Fibroblast of lung (primary cell): ENCODE measurements around the gene LBH. TPM values are rescaled to one million over a fixed set of nuclear protein-coding genes. Genes with fewer than 3 reads are reported as not detected.

Experiments
- DNase-seq, 2 donors: peaks; one replicate each; pipeline versions ENCODE4 v3.0.0 to v3.0.0-alpha.2; 2010; ENCODE audit warnings: low read depth in 2 of 2
- H2AFZ ChIP-seq: 2 replicates; pipeline ENCODE4 v1.5.1; 2012; ENCODE audit warnings: low read length, control low read depth, inconsistent platforms
- H3K27ac ChIP-seq: 2 replicates; pipeline ENCODE4 v1.5.1; 2011; ENCODE audit warnings: low read length, control low read depth; ENCODE audit not compliant: insufficient read depth
- H3K27me3 ChIP-seq: 2 replicates; pipeline ENCODE4 v1.5.1; 2011; ENCODE audit warnings: mild to moderate bottlenecking, low read length; ENCODE audit not compliant: control insufficient read depth, insufficient read depth
- H3K36me3 ChIP-seq: 2 replicates; pipeline ENCODE4 v1.5.1; 2011; ENCODE audit warnings: low read length; ENCODE audit not compliant: control insufficient read depth, insufficient read depth
- H3K4me1 ChIP-seq: 2 replicates; pipeline ENCODE4 v1.5.1; 2011; ENCODE audit warnings: low read length; ENCODE audit not compliant: control insufficient read depth, insufficient read depth; ENCODE audit errors: extremely low read depth
- H3K4me2 ChIP-seq: 2 replicates; pipeline ENCODE4 v1.5.1; 2011; ENCODE audit warnings: low read length, control low read depth; ENCODE audit not compliant: insufficient read depth; ENCODE audit errors: extremely low read depth
- H3K4me3 ChIP-seq, 4 experiments: fragments of 200-600 bp in 1 of 4; sonication (generic) in 1 of 4; replicated peaks in 1 of 4; 2 replicates each; pipeline ENCODE4 v1.5.1; 2011 to 2016; ENCODE audit warnings: low read length in 4 of 4, low read depth in 3 of 4, mild to moderate bottlenecking in 3 of 4, control low read depth in 2 of 4, inconsistent platforms in 1 of 4, mixed read lengths in 1 of 4; ENCODE audit not compliant: insufficient read depth in 1 of 4; ENCODE audit errors: control extremely low read depth in 1 of 4
- H3K79me2 ChIP-seq: 2 replicates; pipeline ENCODE4 v1.5.1; 2012; ENCODE audit warnings: mild to moderate bottlenecking, low read length, inconsistent platforms; ENCODE audit not compliant: control insufficient read depth, insufficient read depth
- H3K9ac ChIP-seq: 2 replicates; pipeline ENCODE4 v1.5.1; 2011; ENCODE audit warnings: mild to moderate bottlenecking, low read length, control low read depth; ENCODE audit not compliant: insufficient read depth
- H3K9me3 ChIP-seq: 2 replicates; pipeline ENCODE4 v1.5.1; 2012; ENCODE audit warnings: low read depth, low read length; ENCODE audit not compliant: control insufficient read depth, insufficient read depth
- H4K20me1 ChIP-seq: 2 replicates; pipeline ENCODE4 v1.5.1; 2011; ENCODE audit warnings: low read length; ENCODE audit not compliant: control insufficient read depth, insufficient read depth; ENCODE audit errors: extremely low read depth
- CTCF ChIP-seq, 2 donors: IDR thresholded peaks in 1 of 2; conservative IDR thresholded peaks in 1 of 2; 1 replicate in 1 of 2; 2 replicates in 1 of 2; pipeline ENCODE4 v1.5.1; 2011 to 2012; ENCODE audit warnings: low read length in 2 of 2, control low read depth in 1 of 2, inconsistent platforms in 1 of 2, low read depth in 1 of 2, mild to moderate bottlenecking in 1 of 2
- EZH2 ChIP-seq: IDR thresholded peaks from 2 replicates; pipeline ENCODE4 v1.5.1; 2012; ENCODE audit warnings: low read length, control low read depth, mild to moderate bottlenecking; ENCODE audit errors: missing control alignments
- polyA plus RNA-seq, 2 donors: library from polyadenylated mRNA; depleted of rRNA in 1 of 2; stranded (reverse) in 1 of 2; unstranded in 1 of 2; fragments of >200 nt; gene quantifications; 2 replicates each; pipeline ENCODE4 v1.2.1, GENCODE V29; 2011 to 2012; ENCODE audit warnings: missing spikeins in 1 of 2
- total RNA-seq: library from RNA; depleted of rRNA; stranded (reverse); fragments of >200 nt; gene quantifications from 2 replicates; pipeline ENCODE4 v1.2.1, GENCODE V29; 2014

Gene LBH
- total and polyA plus RNA-seq, 2 donors (not counting 1 experiment from before 2014, with no cell fraction given) = 604 to 926 TPM

DNA sequence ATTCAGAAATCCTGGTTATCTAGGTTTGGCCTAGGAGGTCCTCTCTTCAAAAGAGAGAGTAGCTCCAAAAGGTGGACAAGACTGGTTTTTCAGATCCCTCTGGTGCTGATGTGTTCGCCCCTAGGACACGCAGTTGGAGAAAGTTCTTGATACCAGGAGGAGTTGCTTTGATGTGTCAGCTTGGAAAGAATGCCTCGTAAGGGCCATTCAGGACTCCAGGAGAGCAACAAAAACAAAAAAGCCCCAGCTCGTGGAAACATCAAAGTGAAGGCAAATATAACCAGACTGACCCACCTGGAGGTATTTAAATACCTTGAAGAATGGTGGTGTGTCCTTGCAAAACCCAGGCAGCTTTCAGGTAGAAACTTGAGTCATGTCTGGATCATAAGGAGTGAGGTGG is 12.5 kb upstream of the LBH start:
- Histone ChIP-seq H3K27me3 (no peaks in the 10 kb centered on the region), H3K36me3 (no peaks in the 10 kb centered on the region), H2AFZ (no peak overlapping the region), H4K20me1 (no peaks in the 10 kb centered on the region), H3K79me2 (no peaks in the 10 kb centered on the region), H3K4me2 (no peak overlapping the region), H3K27ac (no peak overlapping the region), H3K4me1 (no peaks in the 10 kb centered on the region), H3K4me3 (no peak overlapping the region), H3K9me3 (no peaks in the 10 kb centered on the region), H3K9ac (no peak overlapping the region)
- DNase-seq = peak in 1 of 2 donors; percentile 31
- TF ChIP-seq CTCF (conservative IDR thresholded peaks at IDR 0.05 in 1 of 2, IDR thresholded peaks at IDR 0.05 in 1 of 2; ENCODE audit: low read depth in 1 of 2, low read length in 2 of 2) = no peak
- no peak for TF ChIP-seq EZH2

DNA sequence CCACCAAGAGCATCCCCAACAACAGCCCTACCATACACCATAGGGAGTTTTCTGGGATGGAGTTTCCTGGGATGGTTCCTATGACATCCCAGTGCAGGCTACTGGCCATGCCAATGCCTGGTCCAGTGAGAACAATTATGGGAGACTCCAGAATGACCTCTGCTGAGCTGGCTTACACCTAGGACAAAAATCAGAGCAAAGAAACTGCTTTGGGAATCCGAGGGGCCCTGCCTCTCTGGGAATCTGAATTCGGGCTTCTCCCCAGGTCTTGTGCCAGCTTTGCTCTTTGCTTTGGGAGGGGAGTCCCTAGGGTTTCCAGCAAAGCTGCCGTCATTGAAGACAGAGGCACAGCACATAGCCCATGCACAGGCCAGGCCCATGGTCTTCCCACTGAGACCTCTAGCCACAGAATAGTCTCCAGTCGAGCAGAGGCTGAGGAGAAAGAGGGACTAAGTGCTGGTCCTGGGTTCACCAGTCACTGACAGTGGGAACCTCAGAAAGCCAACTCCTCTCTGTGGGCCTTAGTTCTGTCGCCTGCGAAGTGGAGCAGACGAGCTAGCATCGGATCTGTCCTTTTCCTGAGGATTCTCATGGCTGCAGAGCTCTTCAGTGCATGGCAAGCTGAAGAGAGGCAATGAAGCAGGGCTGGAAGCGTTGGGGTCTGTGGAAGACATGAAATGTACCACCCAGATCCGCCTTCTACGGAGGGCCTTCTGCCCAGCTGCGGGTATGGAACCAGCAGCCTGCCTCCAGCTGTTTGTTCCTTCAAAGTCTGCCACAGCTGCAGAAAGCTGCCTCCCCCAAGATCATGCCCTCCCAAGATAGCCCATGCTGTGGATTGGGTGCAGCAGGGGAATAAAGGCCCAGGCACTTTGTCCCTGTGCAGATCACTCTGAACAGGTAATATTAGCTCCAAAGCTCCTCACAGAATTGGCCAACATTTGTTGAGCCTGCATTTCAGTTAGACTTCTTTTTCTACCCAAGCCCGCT is 11.2 kb upstream of the LBH start:
- DNase-seq = no peak
- Histone ChIP-seq H3K79me2 (no peaks in the 10 kb centered on the region), H3K4me2 (no peak overlapping the region), H4K20me1 (no peaks in the 10 kb centered on the region), H3K9me3 (no peaks in the 10 kb centered on the region), H3K9ac (no peak overlapping the region), H2AFZ (no peak overlapping the region), H3K4me1 (peaks cover 3% of the 10 kb centered on the region), H3K27ac (no peak overlapping the region), H3K27me3 (no peaks in the 10 kb centered on the region), H3K4me3 (no peak overlapping the region), H3K36me3 (no peaks in the 10 kb centered on the region)
- TF ChIP-seq EZH2 (no peak), CTCF (conservative IDR thresholded peaks at IDR 0.05 in 1 of 2, IDR thresholded peaks at IDR 0.05 in 1 of 2; ENCODE audit: low read depth in 1 of 2, low read length in 2 of 2) (no peak)

- Histone ChIP-seq H3K9me3 (no peaks in the 10 kb centered on the region), H3K79me2 (no peaks in the 10 kb centered on the region), H2AFZ (no peak overlapping the region), H3K27me3 (no peaks in the 10 kb centered on the region), H3K4me1 (peaks cover 11% of the 10 kb centered on the region), H3K4me3 (no peak overlapping the region), H3K4me2 (no peak overlapping the region), H3K27ac (no peak overlapping the region), H3K36me3 (no peaks in the 10 kb centered on the region), H3K9ac (no peak overlapping the region), H4K20me1 (no peaks in the 10 kb centered on the region)
- no peak for TF ChIP-seq CTCF (conservative IDR thresholded peaks at IDR 0.05 in 1 of 2, IDR thresholded peaks at IDR 0.05 in 1 of 2; ENCODE audit: low read depth in 1 of 2, low read length in 2 of 2)
- no peak for TF ChIP-seq EZH2
- DNase-seq = no peak
These were observed 9.8 kb upstream of the LBH start for GRCh38 chr2:30221531-30221930.
